GM10266 (cell line): ENCODE measurements around the gene ROBO2.

ENCODE experiments used
- DNase-seq: peaks from one replicate; pipeline ENCODE4 v3.0.0; 2012; ENCODE audit errors: extremely low spot score
- CTCF ChIP-seq: IDR thresholded peaks from 2 replicates; pipeline ENCODE4 v1.5.1; 2012; ENCODE audit warnings: mild to moderate bottlenecking, low read depth; ENCODE audit not compliant: control insufficient read depth, insufficient read depth; ENCODE audit errors: missing control alignments

The ROBO2 gene

GRCh38 chr3:77236118-77236517 lies 196.2 kb downstream of the ROBO2 start:
- no peak for DNase-seq
- no peak for TF ChIP-seq CTCF

GRCh38 chr3:77240072-77240650 lies 200.3 kb downstream of the ROBO2 start:
- TF ChIP-seq CTCF: no peak

GRCh38 chr3:77242371-77242770 lies 202.5 kb downstream of the ROBO2 start:
- TF ChIP-seq CTCF: no peak
- no peak for DNase-seq

More at GRCh38 chr3:77240072-77240650, 200.3 kb downstream of the ROBO2 start:
- DNase-seq: no peak

GRCh38 chr3:77244981-77245380 lies 205.1 kb downstream of the ROBO2 start:
- TF ChIP-seq CTCF: no peak
- DNase-seq: no peak

GRCh38 chr3:77247061-77247460 lies 207.2 kb downstream of the ROBO2 start:
- DNase-seq: no peak
- TF ChIP-seq CTCF: no peak

- no peak for DNase-seq
- no peak for TF ChIP-seq CTCF
Observed at GRCh38 chr3:77247817-77248216, 207.9 kb downstream of the ROBO2 start.

- no peak for TF ChIP-seq CTCF
- no peak for DNase-seq
Observed at GRCh38 chr3:77248420-77248819, 208.5 kb downstream of the ROBO2 start.
